ENCODE data around the gene PRRT3. TPM values are rescaled to one million over a fixed set of nuclear protein-coding genes. Genes with fewer than 3 reads are reported as not detected.

PRRT3 gene
- total and polyA plus RNA-seq, 2 of the 8 experiments (the other 6 are each of a cell fraction or from before 2014, with no cell fraction given) = 9.0 to 9.2 TPM

- 84% methylated on average over 3 of the region's 3 CpGs; no CpG with 5 or more reads in 1 of the 2 experiments for WGBS, 2 experiments (ENCODE audit: extremely low coverage in 1 of 2, insufficient coverage in 1 of 2, insufficient read length in 1 of 2, insufficient replicate concordance in 2 of 2, low coverage in 1 of 2, low lambda C conversion rate in 2 of 2, missing lambda C conversion rate in 1 of 2)
- Histone ChIP-seq H2BK5ac (ENCODE audit: low read depth, low read length) (no peak overlapping the region), H3K27me3 (replicated peaks in 1 of 4; ENCODE audit: control insufficient read depth in 3 of 4, extremely low read depth in 1 of 4, insufficient read depth in 3 of 4, low read length in 3 of 4) (no peaks in the 10 kb centered on the region), H2AK5ac (ENCODE audit: low read depth, low read length) (no peak overlapping the region), H3K4ac (replicated peaks; ENCODE audit: insufficient read length, low read depth, low read length) (no peak overlapping the region), H3K4me1 (replicated peaks in 1 of 4; ENCODE audit: control insufficient read depth in 3 of 4, insufficient read depth in 4 of 4, low read length in 3 of 4) (peaks cover 0 to 2% (median 0%) of the 10 kb centered on the region in 4 experiments; a peak in 1 of 7 replicates), H3K4me2 (ENCODE audit: insufficient read depth in 1 of 2, low read depth in 2 of 2, low read length in 2 of 2) (no peak overlapping the region), H2BK120ac (replicated peaks; ENCODE audit: low read depth, low read length) (no peak overlapping the region), H2BK15ac (ENCODE audit: low read length) (no peak overlapping the region), H3K18ac (ENCODE audit: extremely low read depth, low read length) (no peak overlapping the region), H3K27ac (ENCODE audit: low read depth, low read length) (no peak overlapping the region), H3K56ac (replicated peaks; ENCODE audit: insufficient read length, low read depth, low read length) (no peak overlapping the region), H3K9ac (replicated peaks in 1 of 4; ENCODE audit: extremely low read depth in 1 of 4, low read depth in 3 of 4, low read length in 3 of 4) (no peak overlapping the region), H2BK12ac (ENCODE audit: low read depth, low read length) (no peak overlapping the region), H3K23ac (ENCODE audit: insufficient read length) (no peak overlapping the region), H3K79me1 (ENCODE audit: low read depth, low read length) (no peaks in the 10 kb centered on the region), H3K14ac (ENCODE audit: insufficient read length) (no peak overlapping the region), H3K9me3 (ENCODE audit: insufficient read depth in 2 of 2, low read depth in 1 of 2, low read length in 1 of 2) (peaks cover 0 to 6% of the 10 kb centered on the region in 2 experiments; a peak in 2 of 4 replicates), H3K23me2 (ENCODE audit: low read depth, low read length) (no peaks in the 10 kb centered on the region), H3K79me2 (ENCODE audit: control insufficient read depth in 1 of 2, insufficient read depth in 2 of 2, low read length in 2 of 2) (no peaks in the 10 kb centered on the region), H3K36me3 (ENCODE audit: control insufficient read depth in 2 of 4, insufficient read depth in 4 of 4, low read length in 3 of 4) (no peaks in the 10 kb centered on the region), H3K4me3 (ENCODE audit: extremely low read depth in 1 of 4, insufficient read depth in 2 of 4, low read depth in 3 of 4, low read length in 4 of 4) (no peak overlapping the region), H4K5ac (ENCODE audit: insufficient read length, low read depth, low read length) (no peak overlapping the region), H2BK20ac (ENCODE audit: low read length) (no peak overlapping the region), H2AFZ (ENCODE audit: low read length) (no peak overlapping the region), H4K91ac (replicated peaks; ENCODE audit: insufficient read length, low read length) (no peak overlapping the region), H4K8ac (ENCODE audit: extremely low read depth, insufficient read depth, low read length) (no peak overlapping the region), H4K20me1 (replicated peaks in 1 of 2; ENCODE audit: control insufficient read depth in 1 of 2, insufficient read depth in 2 of 2, low read length in 2 of 2) (no peaks in the 10 kb centered on the region)
- CTCF ChIA-PET (ENCODE audit: partially characterized antibody) = interaction anchor here (1.0 to 1.7 kb wide), 2 partner anchors 53 to 55 kb away, joined by 4 read pairs; no protein-coding TSS in a partner anchor
- POLR2A ChIA-PET (ENCODE audit: partially characterized antibody) = interaction anchor here (1.3 to 6.0 kb wide), 5 partner anchors 6 to 65 kb away, joined by 3 to 43 read pairs (median 5); partner anchors contain the start of genes IL17RC and JAGN1
- no peak for FAIRE-seq
- DNase-seq (ENCODE audit: low read depth in 1 of 2, low spot score in 2 of 2) = no peak
- TF ChIP-seq SP2 (IDR thresholded peaks at IDR 0.05; ENCODE audit: low read length) = no peak
- TF ChIP-seq KDM5A (IDR thresholded peaks at IDR 0.05; ENCODE audit: low read length) = no peak
- no peak for TF ChIP-seq RFX5 (IDR thresholded peaks at IDR 0.05; ENCODE audit: borderline replicate concordance, low read depth, low read length)
- TF ChIP-seq BCL11A (IDR thresholded peaks at IDR 0.05; ENCODE audit: low read depth in 2 of 2, low read length in 2 of 2) = no peak
- no peak for TF ChIP-seq JUND (IDR thresholded peaks at IDR 0.05; ENCODE audit: low read length)
- no peak for TF ChIP-seq RNF2 (IDR thresholded peaks at IDR 0.05; ENCODE audit: borderline replicate concordance, low read depth, low read length, missing control alignments, poor library complexity, severe bottlenecking)
- no peak for TF ChIP-seq FOSL1 (IDR thresholded peaks at IDR 0.05; ENCODE audit: insufficient read depth, low read depth, low read length)
- no peak for TF ChIP-seq SP1 (IDR thresholded peaks at IDR 0.05; ENCODE audit: low read depth, low read length)
- no peak for TF ChIP-seq POLR2A (IDR thresholded peaks at IDR 0.05; ENCODE audit: control extremely low read depth in 1 of 2, low read depth in 2 of 2, low read length in 2 of 2)
- TF ChIP-seq YY1 (IDR thresholded peaks at IDR 0.05; ENCODE audit: low read depth, low read length) = no peak
- TF ChIP-seq SIRT6 (IDR thresholded peaks at IDR 0.05; ENCODE audit: low read length) = no peak
- no peak for TF ChIP-seq KDM1A (IDR thresholded peaks at IDR 0.05; ENCODE audit: borderline replicate concordance, low read length)
- TF ChIP-seq CBX8 (IDR thresholded peaks at IDR 0.05; ENCODE audit: borderline replicate concordance, low read depth, low read length) = no peak
- TF ChIP-seq SUZ12 (IDR thresholded peaks at IDR 0.05; ENCODE audit: low read length) = no peak
These were observed 43.9 kb downstream of the PRRT3 start for GRCh38 chr3:9908286-9908685.

Data from H1 (cell line).